GM23248 (cell line): ENCODE measurements around the gene PKNOX2. TPM values are rescaled to one million over a fixed set of nuclear protein-coding genes. Genes with fewer than 3 reads are reported as not detected.

Experiments
- DNase-seq: peaks from one replicate; pipeline ENCODE4 v3.0.0-alpha.2; 2015
- H2AFZ ChIP-seq: fragments of 200-600 bp; sonication (generic); 2 replicates; pipeline ENCODE4 v1.6.1; 2016; ENCODE audit warnings: antibody characterized with exemption
- H3F3A ChIP-seq: fragments of 200-600 bp; sonication (generic); 2 replicates; pipeline ENCODE4 v1.6.1; 2016; ENCODE audit warnings: mild to moderate bottlenecking, antibody characterized with exemption, mixed run types; ENCODE audit not compliant: insufficient read depth
- H3K27ac ChIP-seq: fragments of 200-600 bp; sonication (generic); 2 replicates; pipeline ENCODE4 v1.5.1; 2016; ENCODE audit warnings: mild to moderate bottlenecking
- H3K27me3 ChIP-seq: fragments of 200-600 bp; sonication (generic); replicated peaks from 2 replicates; pipeline ENCODE4 v1.6.1; 2016; ENCODE audit warnings: mild to moderate bottlenecking; ENCODE audit not compliant: insufficient read depth
- H3K36me3 ChIP-seq: fragments of 200-600 bp; sonication (generic); 2 replicates; pipeline ENCODE4 v1.6.1; 2016; ENCODE audit warnings: low read depth, mild to moderate bottlenecking
- H3K4me1 ChIP-seq: fragments of 200-600 bp; sonication (generic); 2 replicates; pipeline ENCODE4 v1.6.1; 2016; ENCODE audit warnings: mild to moderate bottlenecking; ENCODE audit not compliant: insufficient read depth
- H3K4me2 ChIP-seq: fragments of 200-600 bp; sonication (generic); one replicate; pipeline ENCODE4 v1.6.1; 2016; ENCODE audit warnings: mild to moderate bottlenecking; ENCODE audit not compliant: unreplicated experiment
- H3K4me3 ChIP-seq: fragments of 200-600 bp; sonication (generic); 2 replicates; pipeline ENCODE4 v1.5.1; 2016; ENCODE audit warnings: mild to moderate bottlenecking
- H3K79me2 ChIP-seq: fragments of 200-600 bp; sonication (generic); 2 replicates; pipeline ENCODE4 v1.6.1; 2016; ENCODE audit warnings: mild to moderate bottlenecking; ENCODE audit not compliant: insufficient read depth
- H3K9ac ChIP-seq: fragments of 200-600 bp; sonication (generic); 2 replicates; pipeline ENCODE4 v1.6.1; 2016; ENCODE audit warnings: mild to moderate bottlenecking
- H3K9me2 ChIP-seq: fragments of 200-600 bp; sonication (generic); 2 replicates; pipeline ENCODE4 v1.6.1; 2016; ENCODE audit warnings: mixed run types, mild to moderate bottlenecking, moderate library complexity; ENCODE audit not compliant: insufficient read depth
- H3K9me3 ChIP-seq: fragments of 200-600 bp; sonication (generic); one replicate; pipeline ENCODE4 v1.6.1; 2017; ENCODE audit warnings: low read depth
- H4K20me1 ChIP-seq: fragments of 200-600 bp; sonication (generic); 2 replicates; pipeline ENCODE4 v1.6.0; 2016; ENCODE audit not compliant: insufficient read depth
- EZH2 ChIP-seq: fragments of 200-600 bp; sonication (generic); IDR thresholded peaks from 2 replicates; pipeline ENCODE4 v1.6.1; 2018; ENCODE audit warnings: antibody characterized with exemption, mild to moderate bottlenecking; ENCODE audit not compliant: insufficient read depth, poor library complexity, severe bottlenecking
- EZH2phosphoT487 ChIP-seq: fragments of 200-600 bp; sonication (generic); IDR thresholded peaks from 2 replicates; pipeline ENCODE4 v1.6.1; 2018; ENCODE audit warnings: antibody characterized with exemption, moderate library complexity, mild to moderate bottlenecking, low read depth; ENCODE audit not compliant: insufficient read depth
- WGBS, 2 experiments: methylation state at CpG; one replicate each; pipeline ENCODE4 v1.1.6; 2015 to 2017; ENCODE audit warnings: low lambda C conversion rate in 2 of 2, low coverage in 1 of 2; ENCODE audit errors: missing lambda C conversion rate in 2 of 2; 5-methylcytosine and 5-hydroxymethylcytosine counted together
- in situ Hi-C: fragments of 300-500 bp; cut with MboI; formaldehyde crosslinking; loops from 2 replicates; pipeline ENCODE4 v1.15.0; 2020
- polyA plus RNA-seq: library from polyadenylated mRNA; unstranded; fragments of >200 nt; fragmentation: Nextera tagmentation; extraction: Ambion mirVana; gene quantifications from 2 replicates; pipeline ENCODE4 v1.2.1, GENCODE V29; 2016
- total RNA-seq: library from RNA; depleted of rRNA; stranded (reverse); fragments of >200 nt; shearing (Covaris generic); gene quantifications from 2 replicates; pipeline ENCODE4 v1.2.3, GENCODE V29; 2014

PKNOX2 gene
- total and polyA plus RNA-seq, 2 experiments from 2014 or later = 0.21 to 0.76 TPM

GRCh38 chr11:125272092-125272491 lies 107.5 kb downstream of the PKNOX2 start:
- no peak overlapping the region; the same call in none of the 2 replicates for H3K27ac ChIP-seq
- WGBS, 2 experiments = 29 to 32% methylated on average over 3 of the region's 3 CpGs
- no peak overlapping the region for H3K9ac ChIP-seq
- no peak overlapping the region for H3K4me3 ChIP-seq
- no peaks in the 10 kb centered on the region for H4K20me1 ChIP-seq
- peak overlapping the region; percentile 16 for H3K4me2 ChIP-seq
- H3K36me3 ChIP-seq = no peaks in the 10 kb centered on the region
- H3K9me3 ChIP-seq = no peaks in the 10 kb centered on the region
- no peak for TF ChIP-seq EZH2
- TF ChIP-seq EZH2phosphoT487 = no peak
- in situ Hi-C loops = no loop called here
- peak; percentile 63 for DNase-seq
- no peaks in the 10 kb centered on the region for H3K9me2 ChIP-seq
- no peaks in the 10 kb centered on the region for H3K27me3 ChIP-seq
- no peak overlapping the region for H2AFZ ChIP-seq
- H3F3A ChIP-seq = peaks cover 24% of the 10 kb centered on the region
- H3K4me1 ChIP-seq = peaks cover 26% of the 10 kb centered on the region
- no peaks in the 10 kb centered on the region for H3K79me2 ChIP-seq

GRCh38 chr11:125272821-125273220 lies 108.3 kb downstream of the PKNOX2 start:
- no peaks in the 10 kb centered on the region for H3K27me3 ChIP-seq
- H2AFZ ChIP-seq = no peak overlapping the region
- H3K9me3 ChIP-seq = no peaks in the 10 kb centered on the region
- TF ChIP-seq EZH2phosphoT487 (no peak), EZH2 (no peak)
- in situ Hi-C loops = no loop called here
- H3K79me2 ChIP-seq = no peaks in the 10 kb centered on the region
- H3K4me1 ChIP-seq = peaks cover 26% of the 10 kb centered on the region
- no peak overlapping the region for H3K4me2 ChIP-seq
- H3F3A ChIP-seq = peaks cover 24% of the 10 kb centered on the region
- 96 to 98% methylated on average over 10 of the region's 10 CpGs for WGBS, 2 experiments
- no peak overlapping the region for H3K9ac ChIP-seq
- no peak for DNase-seq
- no peaks in the 10 kb centered on the region for H3K9me2 ChIP-seq
- no peaks in the 10 kb centered on the region for H3K36me3 ChIP-seq
- no peaks in the 10 kb centered on the region for H4K20me1 ChIP-seq
- H3K4me3 ChIP-seq = no peak overlapping the region
- H3K27ac ChIP-seq = no peak overlapping the region

GRCh38 chr11:125273519-125274000 lies 109.0 kb downstream of the PKNOX2 start:
- TF ChIP-seq EZH2phosphoT487 (no peak), EZH2 (no peak)
- Histone ChIP-seq H3K4me2 (no peak overlapping the region), H3K9me2 (no peaks in the 10 kb centered on the region), H3K79me2 (no peaks in the 10 kb centered on the region), H3K27ac (no peak overlapping the region), H3F3A (peaks cover 24% of the 10 kb centered on the region), H2AFZ (no peak overlapping the region), H3K4me3 (no peak overlapping the region), H3K4me1 (peaks cover 26% of the 10 kb centered on the region), H3K9me3 (no peaks in the 10 kb centered on the region), H4K20me1 (no peaks in the 10 kb centered on the region), H3K9ac (no peak overlapping the region), H3K27me3 (no peaks in the 10 kb centered on the region), H3K36me3 (no peaks in the 10 kb centered on the region)
- WGBS, 2 experiments = 86 to 87% methylated on average over 5 of the region's 5 CpGs
- in situ Hi-C loops = no loop called here
- no peak for DNase-seq

GRCh38 chr11:125274309-125274708 lies 109.8 kb downstream of the PKNOX2 start:
- Histone ChIP-seq H3K27me3 (no peaks in the 10 kb centered on the region), H4K20me1 (no peaks in the 10 kb centered on the region), H3K9ac (no peak overlapping the region), H3F3A (peaks cover 24% of the 10 kb centered on the region), H3K27ac (no peak overlapping the region), H3K4me3 (no peak overlapping the region), H3K4me2 (no peak overlapping the region), H3K9me3 (no peaks in the 10 kb centered on the region), H3K79me2 (no peaks in the 10 kb centered on the region), H3K9me2 (no peaks in the 10 kb centered on the region), H3K4me1 (peaks cover 26% of the 10 kb centered on the region), H3K36me3 (no peaks in the 10 kb centered on the region), H2AFZ (no peak overlapping the region)
- in situ Hi-C loops = no loop called here
- WGBS, 2 experiments = 79 to 83% methylated on average over 11 of the region's 11 CpGs
- DNase-seq = no peak
- no peak for TF ChIP-seq EZH2

- Histone ChIP-seq H3K36me3 (no peaks in the 10 kb centered on the region), H3K79me2 (no peaks in the 10 kb centered on the region), H3K9me3 (no peaks in the 10 kb centered on the region), H3F3A (peaks cover 24% of the 10 kb centered on the region), H3K27ac (no peak overlapping the region), H4K20me1 (no peaks in the 10 kb centered on the region), H3K4me3 (no peak overlapping the region), H2AFZ (no peak overlapping the region), H3K9me2 (no peaks in the 10 kb centered on the region), H3K27me3 (no peaks in the 10 kb centered on the region), H3K4me1 (peaks cover 26% of the 10 kb centered on the region), H3K9ac (no peak overlapping the region), H3K4me2 (no peak overlapping the region)
- no peak for TF ChIP-seq EZH2
- TF ChIP-seq EZH2phosphoT487 = no peak
- DNase-seq = no peak
- in situ Hi-C loops = no loop called here
- WGBS, 2 experiments = 78 to 81% methylated on average over 4 of the region's 4 CpGs
Measured at GRCh38 chr11:125274774-125275173, 110.2 kb downstream of the PKNOX2 start.
